H1 (cell line): Measurements from ENCODE around the gene SIRPB1.

Experiments
- CTCF ChIP-seq, 3 experiments: IDR thresholded peaks; 1 replicate in 2 of 3; 2 replicates in 1 of 3; pipeline versions ENCODE4 v1.5.1 to v1.6.1; 2011; ENCODE audit warnings: low read length in 3 of 3, mild to moderate bottlenecking in 3 of 3, inconsistent platforms in 2 of 3, low read depth in 1 of 3, moderate library complexity in 1 of 3; ENCODE audit not compliant: insufficient read depth in 1 of 3; ENCODE audit errors: control extremely low read depth in 1 of 3
- EP300 ChIP-seq, 2 experiments: IDR thresholded peaks; 1 replicate in 1 of 2; 2 replicates in 1 of 2; pipeline ENCODE4 v1.6.1; 2011 to 2012; ENCODE audit warnings: low read depth in 2 of 2, low read length in 2 of 2, mild to moderate bottlenecking in 2 of 2, borderline replicate concordance in 1 of 2, inconsistent platforms in 1 of 2, moderate library complexity in 1 of 2
- POLR2A ChIP-seq, 2 experiments: IDR thresholded peaks; 1 replicate in 1 of 2; 2 replicates in 1 of 2; pipeline ENCODE4 v1.6.1; 2011; ENCODE audit warnings: low read depth in 2 of 2, low read length in 2 of 2, mild to moderate bottlenecking in 2 of 2; ENCODE audit errors: control extremely low read depth in 1 of 2
- SP1 ChIP-seq: IDR thresholded peaks from 2 replicates; pipeline ENCODE4 v1.6.1; 2011; ENCODE audit warnings: low read depth, low read length
- TAF1 ChIP-seq: IDR thresholded peaks from 2 replicates; pipeline ENCODE4 v1.6.1; 2011; ENCODE audit warnings: mild to moderate bottlenecking, low read depth, low read length

GRCh38 chr20:1646975-1647431 is 27.2 kb upstream of the SIRPB1 start:
- TF ChIP-seq EP300 (IDR thresholded peaks at IDR 0.05; ENCODE audit: borderline replicate concordance in 1 of 2, low read depth in 2 of 2, low read length in 2 of 2), result no peak
- no peak for TF ChIP-seq TAF1
- no peak for TF ChIP-seq CTCF (IDR thresholded peaks at IDR 0.05; ENCODE audit: control extremely low read depth in 1 of 3, insufficient read depth in 1 of 3, low read depth in 1 of 3, low read length in 3 of 3)
- no peak for TF ChIP-seq POLR2A (IDR thresholded peaks at IDR 0.05; ENCODE audit: control extremely low read depth in 1 of 2, low read depth in 2 of 2, low read length in 2 of 2)
- TF ChIP-seq SP1, result no peak
